ENCODE results near the gene HCN3. TPM values are rescaled to one million over a fixed set of nuclear protein-coding genes. Genes with fewer than 3 reads are reported as not detected.

Gene HCN3
- total and polyA plus RNA-seq, 2 donors from 2014 or later: 3.3 to 4.5 TPM

GRCh38 chr1:155293086-155293749 is 16.0 kb downstream of the HCN3 start:
- H3K27me3 ChIP-seq (ENCODE audit: control insufficient read depth, insufficient read depth, low read length): peaks cover 19% of the 10 kb centered on the region
- no peak overlapping the region for H3K9ac ChIP-seq (ENCODE audit: low read length in 3 of 3)
- intact Hi-C loops (cut with DNase I): no loop called here
- FAIRE-seq (no peak), DNase-seq (no peak)
- no peak overlapping the region for H3K27ac ChIP-seq (ENCODE audit: low read depth in 2 of 2, low read length in 2 of 2)
- TF ChIP-seq, protein P1, sequence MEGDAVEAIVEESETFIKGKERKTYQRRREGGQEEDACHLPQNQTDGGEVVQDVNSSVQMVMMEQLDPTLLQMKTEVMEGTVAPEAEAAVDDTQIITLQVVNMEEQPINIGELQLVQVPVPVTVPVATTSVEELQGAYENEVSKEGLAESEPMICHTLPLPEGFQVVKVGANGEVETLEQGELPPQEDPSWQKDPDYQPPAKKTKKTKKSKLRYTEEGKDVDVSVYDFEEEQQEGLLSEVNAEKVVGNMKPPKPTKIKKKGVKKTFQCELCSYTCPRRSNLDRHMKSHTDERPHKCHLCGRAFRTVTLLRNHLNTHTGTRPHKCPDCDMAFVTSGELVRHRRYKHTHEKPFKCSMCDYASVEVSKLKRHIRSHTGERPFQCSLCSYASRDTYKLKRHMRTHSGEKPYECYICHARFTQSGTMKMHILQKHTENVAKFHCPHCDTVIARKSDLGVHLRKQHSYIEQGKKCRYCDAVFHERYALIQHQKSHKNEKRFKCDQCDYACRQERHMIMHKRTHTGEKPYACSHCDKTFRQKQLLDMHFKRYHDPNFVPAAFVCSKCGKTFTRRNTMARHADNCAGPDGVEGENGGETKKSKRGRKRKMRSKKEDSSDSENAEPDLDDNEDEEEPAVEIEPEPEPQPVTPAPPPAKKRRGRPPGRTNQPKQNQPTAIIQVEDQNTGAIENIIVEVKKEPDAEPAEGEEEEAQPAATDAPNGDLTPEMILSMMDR (IDR thresholded peaks at IDR 0.05; ENCODE audit: borderline replicate concordance, extremely low read depth, insufficient read depth): no peak
- no peaks in the 10 kb centered on the region for H3K9me3 ChIP-seq (ENCODE audit: control insufficient read depth in 2 of 3, insufficient read depth in 1 of 3, low read length in 3 of 3)
- H3K36me3 ChIP-seq (ENCODE audit: control insufficient read depth in 2 of 3, insufficient read depth in 3 of 3, low read length in 3 of 3): no peaks in the 10 kb centered on the region
- no peak overlapping the region for H3K4me3 ChIP-seq (ENCODE audit: low read length in 3 of 3)
- no peaks in the 10 kb centered on the region for H3K4me1 ChIP-seq (ENCODE audit: control insufficient read depth in 2 of 3, insufficient read depth in 2 of 3, low read depth in 1 of 3, low read length in 3 of 3)

DNA sequence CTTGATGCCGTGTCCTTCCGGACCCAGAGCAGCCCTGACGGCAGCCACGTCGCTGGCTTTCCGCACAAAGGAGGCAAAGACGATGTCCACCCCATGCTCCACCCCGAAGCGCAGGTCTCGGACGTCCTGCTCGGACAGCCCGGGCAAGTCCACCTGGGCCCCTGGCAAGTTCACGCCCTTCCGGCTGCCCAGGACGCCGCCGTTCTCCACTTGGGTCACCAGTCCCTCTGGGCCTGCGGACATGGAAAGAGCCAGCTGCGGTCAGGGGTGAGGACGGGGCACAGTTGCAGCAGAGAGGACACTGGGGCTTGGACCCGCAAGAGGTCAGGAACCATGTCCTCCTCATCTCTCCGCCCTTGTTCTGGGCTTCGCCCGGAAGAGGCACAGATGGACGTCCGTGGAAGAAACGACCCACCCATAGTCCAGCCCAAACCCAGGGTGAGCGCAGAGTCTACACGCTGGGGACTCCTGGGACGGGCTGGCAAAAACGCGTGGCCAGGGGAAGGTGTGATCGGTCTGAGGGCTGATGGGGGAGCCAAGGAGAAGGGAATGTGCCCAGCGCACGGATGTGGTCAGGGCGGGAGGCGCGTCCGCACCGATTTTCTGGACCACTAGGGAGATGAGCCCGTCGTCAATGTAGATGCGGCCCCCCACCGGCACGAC is 17.4 kb downstream of the HCN3 start:
- intact Hi-C loops (cut with DNase I): no loop called here
- no peak for FAIRE-seq
- no peak overlapping the region for H3K9ac ChIP-seq (ENCODE audit: low read length in 3 of 3)
- no peaks in the 10 kb centered on the region for H3K9me3 ChIP-seq (ENCODE audit: control insufficient read depth in 2 of 3, insufficient read depth in 1 of 3, low read length in 3 of 3)
- no peaks in the 10 kb centered on the region for H3K4me1 ChIP-seq (ENCODE audit: control insufficient read depth in 2 of 3, insufficient read depth in 2 of 3, low read depth in 1 of 3, low read length in 3 of 3)
- TF ChIP-seq, protein P1 (IDR thresholded peaks at IDR 0.05; ENCODE audit: borderline replicate concordance, extremely low read depth, insufficient read depth): no peak
- H3K27me3 ChIP-seq (ENCODE audit: control insufficient read depth, insufficient read depth, low read length): peaks cover 19% of the 10 kb centered on the region
- H3K27ac ChIP-seq (ENCODE audit: low read depth in 2 of 2, low read length in 2 of 2): no peak overlapping the region
- no peak for DNase-seq
- no peak overlapping the region for H3K4me3 ChIP-seq (ENCODE audit: low read length in 3 of 3)
- H3K36me3 ChIP-seq (ENCODE audit: control insufficient read depth in 2 of 3, insufficient read depth in 3 of 3, low read length in 3 of 3): no peaks in the 10 kb centered on the region

DNA sequence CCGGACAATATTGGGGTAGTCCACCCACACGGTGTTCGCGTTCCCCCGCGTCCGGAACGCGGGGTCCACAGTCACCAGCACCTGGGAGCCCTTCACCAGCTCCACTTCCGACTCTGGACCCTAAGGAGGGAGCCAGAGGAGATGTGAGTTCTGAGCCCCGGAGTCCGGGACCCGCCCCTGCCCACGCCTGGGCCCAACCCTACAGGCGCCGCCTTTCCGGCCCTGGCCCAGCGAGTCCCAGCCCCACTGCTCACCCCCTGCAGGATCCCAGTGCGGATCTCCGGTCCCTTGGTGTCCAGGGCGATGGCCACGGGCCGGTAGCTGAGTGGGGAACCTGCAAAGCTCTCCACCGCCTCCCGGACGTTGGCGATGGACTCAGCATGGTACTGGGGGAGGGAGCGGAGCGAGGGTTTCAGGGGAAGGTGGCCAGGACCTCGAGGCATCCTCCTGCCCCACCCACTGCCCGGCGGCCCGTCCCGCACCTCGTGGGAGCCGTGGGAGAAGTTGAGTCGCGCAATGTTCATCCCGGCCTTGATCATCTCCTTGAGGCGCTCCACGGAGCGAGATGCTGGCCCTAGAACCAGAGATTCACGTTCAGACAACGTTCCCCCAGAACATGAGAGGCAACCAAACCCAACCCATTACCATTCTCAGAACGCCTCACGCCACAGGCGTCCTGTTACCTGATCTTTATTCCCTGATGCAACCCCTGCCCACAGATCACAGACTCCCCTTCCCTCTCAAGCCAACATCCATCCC is 18.1 kb downstream of the HCN3 start:
- no peaks in the 10 kb centered on the region for H3K4me1 ChIP-seq (ENCODE audit: control insufficient read depth in 2 of 3, insufficient read depth in 2 of 3, low read depth in 1 of 3, low read length in 3 of 3)
- no peaks in the 10 kb centered on the region for H3K36me3 ChIP-seq (ENCODE audit: control insufficient read depth in 2 of 3, insufficient read depth in 3 of 3, low read length in 3 of 3)
- no peak overlapping the region for H3K4me3 ChIP-seq (ENCODE audit: low read length in 3 of 3)
- H3K27ac ChIP-seq (ENCODE audit: low read depth in 2 of 2, low read length in 2 of 2): no peak overlapping the region
- peaks cover 19% of the 10 kb centered on the region for H3K27me3 ChIP-seq (ENCODE audit: control insufficient read depth, insufficient read depth, low read length)
- no peak for DNase-seq
- FAIRE-seq: no peak
- H3K9ac ChIP-seq (ENCODE audit: low read length in 3 of 3): no peak overlapping the region
- TF ChIP-seq, protein P1 (IDR thresholded peaks at IDR 0.05; ENCODE audit: borderline replicate concordance, extremely low read depth, insufficient read depth): no peak
- no peaks in the 10 kb centered on the region for H3K9me3 ChIP-seq (ENCODE audit: control insufficient read depth in 2 of 3, insufficient read depth in 1 of 3, low read length in 3 of 3)
- intact Hi-C loops (cut with DNase I): no loop called here
